ENCODE results near the gene CCDC33. TPM values are rescaled to one million over a fixed set of nuclear protein-coding genes. Genes with fewer than 3 reads are reported as not detected.

Gene CCDC33
- total and polyA plus RNA-seq, 10 of the 15 experiments (the other 5 are each of a cell fraction or from before 2014, with no cell fraction given) = 0.57 to 5.8 (median 4.3) TPM

DNA sequence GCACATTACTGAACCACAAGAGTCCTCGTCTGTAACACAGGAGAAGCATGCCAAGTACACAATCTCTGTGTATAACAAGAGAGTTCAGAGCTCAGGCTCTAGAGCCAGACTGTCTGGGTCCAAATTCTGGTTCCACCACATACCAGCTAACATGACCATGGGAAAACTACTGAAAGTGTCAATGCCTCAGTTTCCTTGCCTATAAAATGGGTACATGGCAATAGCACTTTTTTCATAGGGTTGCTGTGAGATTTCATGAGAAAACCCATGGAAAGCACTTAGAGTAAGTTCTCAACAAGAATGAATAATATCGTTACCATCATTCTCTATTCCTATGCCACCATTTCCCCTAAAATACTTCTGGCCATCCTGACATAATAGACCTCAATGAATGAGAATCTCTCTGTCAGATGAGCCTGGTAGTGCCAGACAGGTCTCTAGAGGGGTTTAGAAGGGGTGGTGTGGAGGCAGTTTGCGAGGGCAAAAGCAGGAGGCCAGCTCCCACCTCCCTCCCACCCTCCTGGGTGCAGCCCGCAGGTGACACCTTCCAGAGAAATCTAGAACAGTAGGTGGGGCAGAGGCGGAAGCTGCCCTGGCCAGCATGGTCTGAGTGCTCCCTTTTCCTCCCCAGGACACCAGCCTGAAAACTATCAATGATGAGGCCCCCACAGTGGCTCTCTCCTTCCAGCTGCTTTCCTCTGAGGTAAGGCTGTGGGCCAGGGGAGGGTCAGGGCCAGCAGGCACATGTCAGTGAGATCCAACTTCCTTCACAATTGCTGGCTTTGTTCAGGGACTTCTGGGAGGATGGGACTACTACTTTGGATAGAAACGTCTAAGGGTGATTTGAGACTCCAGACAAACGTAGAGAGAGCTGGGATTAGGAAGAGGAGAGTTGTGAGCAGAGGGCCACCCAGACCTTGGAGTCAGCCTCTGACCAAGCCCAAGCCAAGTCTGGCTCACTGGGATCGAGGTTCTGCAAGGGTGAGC, 45.3 kb downstream of the CCDC33 start (continued):
- no peak for TF ChIP-seq HSF1 (IDR thresholded peaks at IDR 0.05; ENCODE audit: low read depth, low read length)
- TF ChIP-seq ASH2L (IDR thresholded peaks at IDR 0.05; ENCODE audit: borderline replicate concordance, low read depth) = no peak
- TF ChIP-seq NR2F1 (conservative IDR thresholded peaks at IDR 0.05) = no peak
- no peak for TF ChIP-seq CHD4 (IDR thresholded peaks at IDR 0.05)
- no peak for TF ChIP-seq POLR2AphosphoS2 (IDR thresholded peaks at IDR 0.05; ENCODE audit: low read depth, low read length)
- no peak for TF ChIP-seq ATF7 (IDR thresholded peaks at IDR 0.05; ENCODE audit: low read depth)
- no peak for TF ChIP-seq ZBTB33 (IDR thresholded peaks at IDR 0.05)
- TF ChIP-seq BCL3 (IDR thresholded peaks at IDR 0.05; ENCODE audit: borderline replicate concordance, insufficient read depth, low read depth, low read length, poor library complexity, severe bottlenecking) = no peak
- TF ChIP-seq, protein P1, sequence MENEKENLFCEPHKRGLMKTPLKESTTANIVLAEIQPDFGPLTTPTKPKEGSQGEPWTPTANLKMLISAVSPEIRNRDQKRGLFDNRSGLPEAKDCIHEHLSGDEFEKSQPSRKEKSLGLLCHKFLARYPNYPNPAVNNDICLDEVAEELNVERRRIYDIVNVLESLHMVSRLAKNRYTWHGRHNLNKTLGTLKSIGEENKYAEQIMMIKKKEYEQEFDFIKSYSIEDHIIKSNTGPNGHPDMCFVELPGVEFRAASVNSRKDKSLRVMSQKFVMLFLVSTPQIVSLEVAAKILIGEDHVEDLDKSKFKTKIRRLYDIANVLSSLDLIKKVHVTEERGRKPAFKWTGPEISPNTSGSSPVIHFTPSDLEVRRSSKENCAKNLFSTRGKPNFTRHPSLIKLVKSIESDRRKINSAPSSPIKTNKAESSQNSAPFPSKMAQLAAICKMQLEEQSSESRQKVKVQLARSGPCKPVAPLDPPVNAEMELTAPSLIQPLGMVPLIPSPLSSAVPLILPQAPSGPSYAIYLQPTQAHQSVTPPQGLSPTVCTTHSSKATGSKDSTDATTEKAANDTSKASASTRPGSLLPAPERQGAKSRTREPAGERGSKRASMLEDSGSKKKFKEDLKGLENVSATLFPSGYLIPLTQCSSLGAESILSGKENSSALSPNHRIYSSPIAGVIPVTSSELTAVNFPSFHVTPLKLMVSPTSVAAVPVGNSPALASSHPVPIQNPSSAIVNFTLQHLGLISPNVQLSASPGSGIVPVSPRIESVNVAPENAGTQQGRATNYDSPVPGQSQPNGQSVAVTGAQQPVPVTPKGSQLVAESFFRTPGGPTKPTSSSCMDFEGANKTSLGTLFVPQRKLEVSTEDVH (IDR thresholded peaks at IDR 0.05; ENCODE audit: low read depth, partially characterized antibody) = no peak

Measured in GM12878 (cell line).